Ishikawa (cell line): ENCODE data around the gene MYO16.

Experiments
- CEBPB ChIP-seq: IDR thresholded peaks from 2 replicates; pipeline ENCODE4 v1.6.1; 2012
- CREB1 ChIP-seq: IDR thresholded peaks from 2 replicates; pipeline ENCODE4 v1.6.1; 2012; ENCODE audit warnings: low read depth
- EP300 ChIP-seq: IDR thresholded peaks from 2 replicates; pipeline ENCODE4 v1.6.1; 2012; ENCODE audit warnings: borderline replicate concordance
- NFIC ChIP-seq: IDR thresholded peaks from 2 replicates; pipeline ENCODE4 v1.6.1; 2012
- RAD21 ChIP-seq: IDR thresholded peaks from 2 replicates; pipeline ENCODE4 v1.6.1; 2012; ENCODE audit warnings: low read depth
- TAF1 ChIP-seq: IDR thresholded peaks from 2 replicates; pipeline ENCODE4 v1.6.1; 2012; ENCODE audit warnings: low read depth, mild to moderate bottlenecking
- TCF12 ChIP-seq: IDR thresholded peaks from 2 replicates; pipeline ENCODE4 v1.6.1; 2012; ENCODE audit warnings: low read depth
- TEAD4 ChIP-seq: IDR thresholded peaks from 2 replicates; pipeline ENCODE4 v1.6.1; 2012
- YY1 ChIP-seq: IDR thresholded peaks from 2 replicates; pipeline ENCODE4 v1.6.1; 2012; ENCODE audit warnings: low read depth
- TF ChIP-seq, protein P1 (sequence below): IDR thresholded peaks from 2 replicates; pipeline ENCODE4 v1.6.1; 2012
- TF ChIP-seq, protein P2 (sequence below): IDR thresholded peaks from 2 replicates; pipeline ENCODE4 v1.6.1; 2012; ENCODE audit warnings: low read depth, mild to moderate bottlenecking

- TF ChIP-seq, protein P1, sequence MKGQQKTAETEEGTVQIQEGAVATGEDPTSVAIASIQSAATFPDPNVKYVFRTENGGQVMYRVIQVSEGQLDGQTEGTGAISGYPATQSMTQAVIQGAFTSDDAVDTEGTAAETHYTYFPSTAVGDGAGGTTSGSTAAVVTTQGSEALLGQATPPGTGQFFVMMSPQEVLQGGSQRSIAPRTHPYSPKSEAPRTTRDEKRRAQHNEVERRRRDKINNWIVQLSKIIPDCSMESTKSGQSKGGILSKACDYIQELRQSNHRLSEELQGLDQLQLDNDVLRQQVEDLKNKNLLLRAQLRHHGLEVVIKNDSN: no peak
- TF ChIP-seq CEBPB: no peak
- TF ChIP-seq, protein P2, sequence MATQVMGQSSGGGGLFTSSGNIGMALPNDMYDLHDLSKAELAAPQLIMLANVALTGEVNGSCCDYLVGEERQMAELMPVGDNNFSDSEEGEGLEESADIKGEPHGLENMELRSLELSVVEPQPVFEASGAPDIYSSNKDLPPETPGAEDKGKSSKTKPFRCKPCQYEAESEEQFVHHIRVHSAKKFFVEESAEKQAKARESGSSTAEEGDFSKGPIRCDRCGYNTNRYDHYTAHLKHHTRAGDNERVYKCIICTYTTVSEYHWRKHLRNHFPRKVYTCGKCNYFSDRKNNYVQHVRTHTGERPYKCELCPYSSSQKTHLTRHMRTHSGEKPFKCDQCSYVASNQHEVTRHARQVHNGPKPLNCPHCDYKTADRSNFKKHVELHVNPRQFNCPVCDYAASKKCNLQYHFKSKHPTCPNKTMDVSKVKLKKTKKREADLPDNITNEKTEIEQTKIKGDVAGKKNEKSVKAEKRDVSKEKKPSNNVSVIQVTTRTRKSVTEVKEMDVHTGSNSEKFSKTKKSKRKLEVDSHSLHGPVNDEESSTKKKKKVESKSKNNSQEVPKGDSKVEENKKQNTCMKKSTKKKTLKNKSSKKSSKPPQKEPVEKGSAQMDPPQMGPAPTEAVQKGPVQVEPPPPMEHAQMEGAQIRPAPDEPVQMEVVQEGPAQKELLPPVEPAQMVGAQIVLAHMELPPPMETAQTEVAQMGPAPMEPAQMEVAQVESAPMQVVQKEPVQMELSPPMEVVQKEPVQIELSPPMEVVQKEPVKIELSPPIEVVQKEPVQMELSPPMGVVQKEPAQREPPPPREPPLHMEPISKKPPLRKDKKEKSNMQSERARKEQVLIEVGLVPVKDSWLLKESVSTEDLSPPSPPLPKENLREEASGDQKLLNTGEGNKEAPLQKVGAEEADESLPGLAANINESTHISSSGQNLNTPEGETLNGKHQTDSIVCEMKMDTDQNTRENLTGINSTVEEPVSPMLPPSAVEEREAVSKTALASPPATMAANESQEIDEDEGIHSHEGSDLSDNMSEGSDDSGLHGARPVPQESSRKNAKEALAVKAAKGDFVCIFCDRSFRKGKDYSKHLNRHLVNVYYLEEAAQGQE: no peak
- TF ChIP-seq TAF1: no peak
- no peak for TF ChIP-seq RAD21
- no peak for TF ChIP-seq YY1
- no peak for TF ChIP-seq TCF12
- TF ChIP-seq CREB1: no peak
- no peak for TF ChIP-seq NFIC
- TF ChIP-seq TEAD4: no peak
- TF ChIP-seq EP300: no peak
Observed at GRCh38 chr13:108707584-108707983, 78.2 kb downstream of the MYO16 start.
